ENCODE results near the gene P2RY13. TPM values are rescaled to one million over a fixed set of nuclear protein-coding genes. Genes with fewer than 3 reads are reported as not detected.

P2RY13 gene
- total RNA-seq (2014; rRNA removed; shearing (Covaris generic); ENCODE audit: low replicate concordance): not detected in 2 replicates

- no peak for DNase-seq (ENCODE audit: low read depth)
Measured at GRCh38 chr3:151329363-151329762, at the start of gene P2RY13. Gene P2RY13, minus strand, starts transcription at chr3:151329549. Its CDS starts 21 bp downstream, at chr3:151329528.

GRCh38 chr3:151377768-151378385 lies 48.5 kb upstream of the P2RY13 start:
- in situ Hi-C loops (cut with HindIII; ENCODE audit: low pct_unique_long_range_greater_than_20kb, low sequenced_read_pairs): no loop called here
- DNase-seq (ENCODE audit: low read depth): no peak

More at GRCh38 chr3:151329363-151329762, at the start of gene P2RY13:
- in situ Hi-C loops (cut with HindIII; ENCODE audit: low pct_unique_long_range_greater_than_20kb, low sequenced_read_pairs): no loop called here

- no peak for DNase-seq (ENCODE audit: low read depth)
- in situ Hi-C loops (cut with HindIII; ENCODE audit: low pct_unique_long_range_greater_than_20kb, low sequenced_read_pairs): no loop called here
Measured at GRCh38 chr3:151372063-151372820, 42.9 kb upstream of the P2RY13 start.

GRCh38 chr3:151371526-151371925 lies 42.2 kb upstream of the P2RY13 start:
- in situ Hi-C loops (cut with HindIII; ENCODE audit: low pct_unique_long_range_greater_than_20kb, low sequenced_read_pairs): no loop called here
- no peak for DNase-seq (ENCODE audit: low read depth)

- no peak for DNase-seq (ENCODE audit: low read depth)
- in situ Hi-C loops (cut with HindIII; ENCODE audit: low pct_unique_long_range_greater_than_20kb, low sequenced_read_pairs): no loop called here
Measured at GRCh38 chr3:151367448-151367847, 38.1 kb upstream of the P2RY13 start.

- in situ Hi-C loops (cut with HindIII; ENCODE audit: low pct_unique_long_range_greater_than_20kb, low sequenced_read_pairs): no loop called here
- DNase-seq (ENCODE audit: low read depth): no peak
Measured at GRCh38 chr3:151366993-151367392, 37.6 kb upstream of the P2RY13 start.

- no peak for DNase-seq (ENCODE audit: low read depth)
- in situ Hi-C loops (cut with HindIII; ENCODE audit: low pct_unique_long_range_greater_than_20kb, low sequenced_read_pairs): no loop called here
Measured at GRCh38 chr3:151362751-151363174, 33.4 kb upstream of the P2RY13 start.

GRCh38 chr3:151357463-151357850 lies 28.1 kb upstream of the P2RY13 start:
- in situ Hi-C loops (cut with HindIII; ENCODE audit: low pct_unique_long_range_greater_than_20kb, low sequenced_read_pairs): no loop called here
- DNase-seq (ENCODE audit: low read depth): no peak

- in situ Hi-C loops (cut with HindIII; ENCODE audit: low pct_unique_long_range_greater_than_20kb, low sequenced_read_pairs): no loop called here
- no peak for DNase-seq (ENCODE audit: low read depth)
Measured at GRCh38 chr3:151356794-151357462, 27.6 kb upstream of the P2RY13 start.

GRCh38 chr3:151351648-151352047 lies 22.3 kb upstream of the P2RY13 start:
- in situ Hi-C loops (cut with HindIII; ENCODE audit: low pct_unique_long_range_greater_than_20kb, low sequenced_read_pairs): no loop called here
- DNase-seq (ENCODE audit: low read depth): no peak

- no peak for DNase-seq (ENCODE audit: low read depth)
Measured at GRCh38 chr3:151351219-151351618, 21.9 kb upstream of the P2RY13 start.

GRCh38 chr3:151350656-151351055 lies 21.3 kb upstream of the P2RY13 start:
- DNase-seq (ENCODE audit: low read depth): no peak
- in situ Hi-C loops (cut with HindIII; ENCODE audit: low pct_unique_long_range_greater_than_20kb, low sequenced_read_pairs): no loop called here

More at GRCh38 chr3:151351219-151351618, 21.9 kb upstream of the P2RY13 start:
- in situ Hi-C loops (cut with HindIII; ENCODE audit: low pct_unique_long_range_greater_than_20kb, low sequenced_read_pairs): no loop called here

- DNase-seq (ENCODE audit: low read depth): no peak
- in situ Hi-C loops (cut with HindIII; ENCODE audit: low pct_unique_long_range_greater_than_20kb, low sequenced_read_pairs): no loop called here
Measured at GRCh38 chr3:151347432-151347831, 18.1 kb upstream of the P2RY13 start.

GRCh38 chr3:151346292-151346691 lies 16.9 kb upstream of the P2RY13 start:
- no peak for DNase-seq (ENCODE audit: low read depth)
- in situ Hi-C loops (cut with HindIII; ENCODE audit: low pct_unique_long_range_greater_than_20kb, low sequenced_read_pairs): no loop called here

- no peak for DNase-seq (ENCODE audit: low read depth)
- in situ Hi-C loops (cut with HindIII; ENCODE audit: low pct_unique_long_range_greater_than_20kb, low sequenced_read_pairs): no loop called here
Measured at GRCh38 chr3:151345859-151346258, 16.5 kb upstream of the P2RY13 start.

GRCh38 chr3:151331696-151332095 lies 2.3 kb upstream of the P2RY13 start:
- no peak for DNase-seq (ENCODE audit: low read depth)

GRCh38 chr3:151330899-151331298 lies 1.6 kb upstream of the P2RY13 start:
- in situ Hi-C loops (cut with HindIII; ENCODE audit: low pct_unique_long_range_greater_than_20kb, low sequenced_read_pairs): no loop called here
- no peak for DNase-seq (ENCODE audit: low read depth)

More at GRCh38 chr3:151331696-151332095, 2.3 kb upstream of the P2RY13 start:
- in situ Hi-C loops (cut with HindIII; ENCODE audit: low pct_unique_long_range_greater_than_20kb, low sequenced_read_pairs): no loop called here

- in situ Hi-C loops (cut with HindIII; ENCODE audit: low pct_unique_long_range_greater_than_20kb, low sequenced_read_pairs): no loop called here
- DNase-seq (ENCODE audit: low read depth): no peak
Measured at GRCh38 chr3:151330379-151330778, 1.0 kb upstream of the P2RY13 start.
